Activated naive CD4-positive, alpha-beta T cell treated with Interleukin-2 at 50 U/mL for 16 hours (primary cell): ENCODE results near the gene GLOD5.

ENCODE experiments used
- DNase-seq: peaks from one replicate; pipeline ENCODE4 v3.0.0-alpha.2; 2020

The GLOD5 gene

DNA sequence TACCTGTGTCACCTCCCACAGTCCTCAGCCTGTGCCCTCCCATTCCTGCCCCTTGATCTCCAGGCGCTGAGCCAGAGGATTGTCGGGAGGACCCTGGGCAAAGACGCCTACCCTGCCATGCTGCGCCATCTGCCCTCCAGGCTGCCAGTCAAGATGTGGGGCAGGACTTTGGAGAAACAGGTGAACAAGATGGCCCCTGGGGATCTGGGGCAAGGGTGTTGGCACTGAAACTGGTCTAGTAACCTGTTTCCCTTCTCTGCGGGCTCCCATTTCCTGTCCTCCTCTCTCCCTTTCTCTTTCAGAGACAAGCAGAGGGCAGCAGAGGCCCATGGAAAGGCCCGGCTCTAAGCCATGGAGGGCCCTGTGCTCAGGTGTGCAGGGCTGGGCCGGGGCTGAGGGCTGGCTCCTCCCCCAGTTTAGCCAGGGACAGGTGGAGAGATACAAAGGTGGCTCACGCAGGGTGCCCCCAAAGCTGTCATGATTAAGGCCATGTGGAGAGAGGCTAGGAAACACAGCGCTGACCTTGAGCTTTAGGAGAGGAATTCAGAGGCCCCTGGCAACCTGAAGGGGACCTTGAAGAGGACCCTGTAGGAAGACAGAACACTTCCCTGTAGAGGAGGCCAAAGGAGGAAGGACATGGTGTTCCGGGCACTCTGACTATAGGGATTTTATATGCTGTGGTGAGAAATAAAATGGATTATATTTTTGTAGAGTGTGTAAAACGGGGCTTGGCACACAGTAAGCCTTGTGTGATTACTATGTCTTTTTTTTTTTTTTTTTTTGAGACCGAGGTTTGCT, at the start of gene GLOD5:
GLOD5 (plus strand) TSS at position 74 of the 798 bp plus-strand sequence; CDS start at position 118, 44 bp downstream.
- no peak for DNase-seq

DNA sequence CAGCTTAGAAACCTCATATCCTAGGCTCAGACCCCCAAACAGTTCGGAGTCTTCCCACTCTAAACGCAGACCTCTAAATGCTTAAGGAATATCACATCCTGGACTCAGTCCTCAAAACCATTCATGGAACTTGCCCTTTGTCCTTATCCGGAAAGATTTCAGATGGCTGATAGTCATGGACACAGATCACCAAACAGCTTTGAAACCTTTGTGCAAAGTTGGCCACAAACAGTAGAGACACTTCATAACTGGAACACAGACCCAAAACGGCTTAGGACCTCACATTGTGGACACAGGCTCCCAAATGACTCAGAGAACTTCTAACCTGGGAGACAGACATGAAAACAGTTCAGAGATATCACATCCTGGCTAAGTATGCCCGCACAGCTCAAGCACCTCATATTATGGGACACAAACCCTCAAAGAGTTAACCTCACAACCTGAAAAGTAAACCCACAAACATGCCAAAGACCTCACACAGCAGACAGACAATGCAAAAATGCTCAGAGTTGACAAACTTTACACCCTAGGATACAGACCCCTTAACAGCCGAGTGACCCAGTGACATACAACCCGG, 49.5 kb upstream of the GLOD5 start:
- no peak for DNase-seq

DNA sequence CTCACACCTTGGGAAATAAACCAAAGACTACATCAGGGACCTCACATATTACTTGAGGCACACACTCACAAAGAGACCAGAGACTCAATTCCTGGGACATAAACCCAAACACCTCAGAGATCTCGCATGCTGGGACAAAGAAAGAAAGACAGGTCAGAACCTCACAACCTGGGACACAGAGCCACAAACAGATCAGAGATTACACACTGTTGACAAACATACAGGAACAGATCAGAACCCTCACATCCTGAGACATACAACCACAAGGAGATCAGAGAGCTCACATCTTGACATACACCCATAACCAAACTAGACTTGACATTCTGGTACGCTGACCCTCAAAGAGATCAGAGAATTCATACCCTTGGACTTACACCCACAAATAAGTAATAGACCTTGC, 47.7 kb upstream of the GLOD5 start:
- no peak for DNase-seq

DNA sequence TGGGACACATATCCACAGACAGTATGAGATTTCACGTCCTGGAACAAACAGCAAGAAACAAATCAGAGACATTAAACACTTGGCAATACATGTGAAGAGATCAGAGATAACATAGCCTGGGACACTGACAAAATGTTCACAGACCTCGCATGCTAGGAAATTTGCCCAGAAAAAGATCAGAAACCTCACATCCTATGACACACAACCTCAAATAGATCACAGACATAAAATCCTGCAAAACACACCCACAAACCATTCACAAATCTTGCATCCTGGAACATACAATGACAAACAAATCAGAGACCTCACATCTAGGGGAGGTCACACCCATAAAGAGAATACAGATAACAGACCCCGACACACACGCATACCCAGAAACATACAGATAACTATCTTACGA, 47.0 kb upstream of the GLOD5 start:
- DNase-seq: no peak

DNA sequence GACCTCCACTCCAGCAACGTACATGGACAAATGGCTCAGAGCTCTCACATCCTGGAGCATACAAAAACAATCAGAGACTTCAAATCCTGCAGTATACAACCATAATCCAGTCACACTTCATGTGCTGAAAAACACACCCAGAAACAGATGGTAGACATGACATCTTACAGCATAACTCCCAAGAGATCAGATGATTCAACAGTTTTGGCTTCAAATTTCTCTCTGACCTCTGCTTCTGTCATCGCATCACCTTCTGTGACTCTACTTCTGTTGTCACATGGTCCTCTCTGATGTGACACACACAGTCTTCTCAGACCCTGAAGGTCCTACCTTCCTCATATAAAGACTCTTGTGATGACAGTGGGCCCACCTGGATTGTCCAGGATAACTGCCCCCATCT, 46.5 kb upstream of the GLOD5 start:
- DNase-seq: no peak

DNA sequence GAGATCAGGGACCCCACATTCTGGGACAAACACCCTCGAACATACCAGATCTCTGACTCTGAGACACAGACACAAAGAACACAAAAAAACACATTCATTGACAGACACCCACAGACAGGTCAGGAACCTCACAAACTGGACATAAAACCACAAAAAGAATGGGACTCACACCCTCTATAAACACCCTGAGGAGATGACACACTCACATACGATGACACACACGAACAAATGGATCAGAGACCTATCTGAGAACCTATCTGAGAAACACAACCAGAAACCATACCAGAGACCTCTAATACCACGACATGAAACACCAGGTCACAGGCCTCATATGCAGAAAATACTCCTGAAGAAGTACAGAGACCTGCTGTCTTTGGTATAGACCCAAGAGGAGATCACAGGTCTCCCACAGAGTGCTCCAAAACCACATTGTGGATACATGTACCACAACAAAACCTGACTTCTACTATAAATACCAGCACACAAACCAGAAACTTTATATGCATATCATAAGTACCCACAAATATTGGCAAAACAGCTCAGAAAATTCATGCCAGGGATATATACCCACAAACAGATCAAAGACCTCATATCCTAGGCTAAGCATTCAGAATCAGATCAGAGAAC, 45.6 kb upstream of the GLOD5 start:
- no peak for DNase-seq

DNA sequence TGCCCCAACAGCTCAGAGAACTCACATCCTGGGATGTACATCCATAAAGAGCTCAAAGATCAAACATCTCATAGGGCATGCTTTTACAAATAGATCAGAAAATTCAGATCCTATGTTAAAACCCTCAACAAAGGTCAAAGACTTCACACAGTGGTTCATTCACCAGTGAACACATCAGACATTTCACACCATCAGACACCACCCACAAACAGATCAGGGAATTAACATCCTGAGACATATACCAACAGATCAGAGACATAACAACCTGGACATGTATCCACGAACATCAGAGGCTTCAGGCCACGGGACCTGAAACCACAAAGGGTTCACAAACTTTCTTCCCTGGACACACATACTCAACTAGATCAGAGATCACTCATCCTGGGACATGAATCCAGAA, 41.6 kb upstream of the GLOD5 start:
- no peak for DNase-seq

DNA sequence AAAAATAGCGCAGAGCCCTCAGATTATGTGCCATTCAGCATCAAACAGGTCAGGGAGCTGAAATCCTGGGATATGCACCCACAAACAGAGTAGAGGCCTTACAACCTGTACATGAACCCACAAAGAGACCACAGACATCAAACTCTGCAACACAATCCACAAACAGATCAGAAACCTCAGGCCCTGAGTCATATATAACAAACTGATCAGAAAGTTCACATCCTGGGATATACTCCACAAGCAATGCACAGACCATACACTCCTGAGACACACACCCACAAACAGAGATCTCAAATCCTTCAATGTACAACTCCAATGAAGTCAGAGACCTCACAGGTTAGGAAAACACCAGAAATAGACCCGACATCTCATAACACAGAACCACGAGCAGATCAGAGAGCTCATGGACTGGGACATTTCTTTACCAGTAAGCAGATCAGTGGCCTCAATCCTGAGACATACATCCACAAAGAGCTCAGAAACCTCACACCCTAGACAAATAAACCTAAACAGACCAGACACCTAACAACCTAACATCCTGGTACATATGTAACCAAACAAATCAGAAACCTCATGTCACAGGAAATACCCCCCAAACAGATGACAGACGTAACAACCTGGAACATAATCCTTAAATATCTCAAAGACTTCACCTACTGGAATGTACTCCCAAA, 40.8 kb upstream of the GLOD5 start:
- no peak for DNase-seq

DNA sequence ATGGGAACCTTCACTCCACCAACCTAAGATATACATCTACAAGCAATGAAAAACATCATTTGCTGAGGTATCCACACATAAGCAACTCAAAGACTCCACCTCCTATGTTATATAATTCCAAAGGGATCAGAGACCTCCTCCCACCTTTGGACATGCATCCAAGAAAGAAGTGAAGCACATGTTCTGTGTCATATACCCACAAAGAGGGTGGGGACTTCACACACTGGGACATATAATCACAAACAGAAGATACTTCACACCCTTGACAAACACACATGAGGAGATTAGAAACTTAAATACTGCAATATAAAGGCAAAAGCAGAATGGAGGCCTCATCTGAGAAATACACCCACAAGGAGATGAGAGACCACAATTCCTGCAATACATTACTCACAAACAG, 39.6 kb upstream of the GLOD5 start:
- no peak for DNase-seq

DNA sequence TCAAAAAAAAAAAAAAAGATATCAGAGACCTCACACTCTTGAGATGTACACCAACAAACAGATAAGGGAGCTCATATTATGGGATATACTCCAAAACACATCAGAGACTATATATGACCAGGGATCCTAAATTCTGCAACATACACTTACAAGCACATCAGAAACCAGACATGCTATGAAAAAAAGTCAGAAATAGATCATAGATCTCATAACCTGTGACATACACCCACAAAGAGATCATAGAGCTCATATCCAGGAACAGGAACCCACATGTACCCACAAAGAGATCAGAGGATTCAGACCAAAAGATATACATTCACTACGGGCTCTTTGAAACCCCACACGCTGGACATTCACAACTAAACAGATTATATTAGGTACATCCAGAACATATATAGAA, 35.0 kb upstream of the GLOD5 start:
- no peak for DNase-seq

DNA sequence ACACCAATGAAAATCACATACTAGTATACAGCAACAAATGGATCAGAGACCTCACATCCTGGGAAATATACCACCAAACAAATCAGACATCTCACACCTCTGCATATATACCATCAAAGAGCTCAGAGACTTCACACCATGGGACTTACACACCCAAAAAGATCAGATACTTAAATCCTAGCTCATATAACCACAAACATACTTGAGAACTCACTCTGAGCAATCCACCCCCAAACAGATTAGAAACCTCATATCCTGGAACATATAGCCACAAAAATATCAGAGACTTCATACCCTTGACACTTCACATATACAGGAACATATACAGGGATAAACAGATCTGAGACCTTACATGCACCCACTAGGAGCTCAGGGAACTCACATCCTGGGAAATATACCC, 32.9 kb upstream of the GLOD5 start:
- DNase-seq: no peak

DNA sequence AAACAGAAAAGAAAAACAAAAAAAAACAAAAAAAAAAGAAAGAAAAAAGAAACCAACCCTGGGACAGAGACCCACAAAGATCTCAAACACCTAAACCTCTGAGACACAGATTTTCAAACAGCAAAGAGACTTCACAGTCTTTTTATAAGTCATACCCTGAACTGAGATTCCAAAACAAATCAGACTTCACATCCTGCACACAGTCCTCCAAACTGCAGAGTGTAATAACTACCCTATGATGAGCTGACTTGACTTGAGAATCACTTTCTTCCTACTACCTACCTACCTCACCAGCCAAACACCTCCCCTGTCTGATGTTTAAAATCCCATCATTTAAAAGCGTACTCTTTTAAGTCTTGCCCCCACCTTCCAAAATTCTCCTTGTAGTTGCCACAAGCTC, 25.2 kb upstream of the GLOD5 start:
- DNase-seq: no peak

DNA sequence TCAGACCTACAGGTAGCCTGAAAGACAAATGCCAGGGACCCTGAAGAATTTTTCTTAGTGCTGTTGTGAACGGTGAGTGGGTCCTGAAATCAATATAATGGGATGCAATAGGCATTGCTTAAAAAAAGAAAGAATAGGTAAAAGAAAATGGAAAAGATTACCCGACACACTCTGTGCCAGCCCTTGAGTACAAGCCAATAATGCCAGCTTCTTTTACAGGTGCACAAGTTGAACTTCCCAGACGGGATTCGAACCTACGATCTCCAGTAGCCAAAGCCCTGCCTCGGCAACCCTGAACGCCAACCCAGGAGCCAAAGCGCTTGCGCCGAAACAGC, 24.7 kb upstream of the GLOD5 start:
- DNase-seq: no peak

DNA sequence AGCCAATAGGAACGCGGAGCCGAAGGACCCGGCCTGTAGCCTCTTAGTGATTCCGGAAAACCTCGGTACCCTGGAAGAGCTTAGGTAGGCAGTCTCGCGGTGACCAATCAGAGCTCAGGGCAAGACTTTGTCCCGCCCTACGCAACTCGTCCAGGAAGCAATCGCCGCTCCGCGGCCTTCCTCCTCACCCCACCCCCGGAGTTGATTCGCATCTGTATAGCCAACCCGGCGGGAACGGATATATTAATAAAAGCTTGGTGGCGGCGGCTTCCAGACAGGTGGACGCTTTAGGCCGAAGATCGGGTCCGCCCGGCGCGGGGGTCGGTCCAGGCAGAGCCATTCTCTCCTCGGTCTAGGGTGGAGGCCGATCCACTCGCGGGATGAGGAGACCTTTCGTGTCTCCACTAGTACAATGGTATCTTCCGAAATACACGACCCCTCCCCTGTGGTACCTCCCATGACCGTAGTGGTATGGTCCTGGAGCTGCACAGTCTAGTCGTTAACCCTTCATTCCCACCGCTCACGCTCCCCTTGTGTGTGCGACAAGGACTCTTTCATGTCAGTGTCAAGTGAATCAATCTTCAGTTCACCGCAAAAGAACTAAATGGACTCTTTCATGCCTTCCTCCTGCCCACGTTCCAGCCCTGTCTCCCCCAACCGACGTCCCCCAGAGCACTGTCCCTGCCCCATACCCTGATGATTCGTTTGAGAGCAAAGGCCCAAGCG, 24.2 kb upstream of the GLOD5 start:
- peak; percentile 87 for DNase-seq

DNA sequence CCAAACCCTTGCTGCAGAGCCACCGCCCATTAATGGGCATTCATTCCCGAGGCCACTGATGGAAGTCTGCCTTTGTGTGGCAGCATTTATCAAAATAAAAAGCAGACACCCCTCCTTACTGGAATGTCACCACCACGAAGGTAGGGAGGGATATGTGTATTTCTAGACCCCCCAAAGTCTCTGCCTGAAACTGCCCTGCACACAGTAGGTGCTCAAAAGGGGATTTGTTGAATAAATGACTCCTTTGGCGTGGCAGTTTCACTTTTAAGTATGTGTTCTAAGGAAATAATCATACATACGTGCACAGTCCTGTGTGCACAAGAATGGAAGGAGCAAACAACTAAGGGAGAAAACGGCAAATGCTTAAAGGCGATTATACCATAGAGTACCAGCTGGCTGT, 23.6 kb upstream of the GLOD5 start:
- no peak for DNase-seq

DNA sequence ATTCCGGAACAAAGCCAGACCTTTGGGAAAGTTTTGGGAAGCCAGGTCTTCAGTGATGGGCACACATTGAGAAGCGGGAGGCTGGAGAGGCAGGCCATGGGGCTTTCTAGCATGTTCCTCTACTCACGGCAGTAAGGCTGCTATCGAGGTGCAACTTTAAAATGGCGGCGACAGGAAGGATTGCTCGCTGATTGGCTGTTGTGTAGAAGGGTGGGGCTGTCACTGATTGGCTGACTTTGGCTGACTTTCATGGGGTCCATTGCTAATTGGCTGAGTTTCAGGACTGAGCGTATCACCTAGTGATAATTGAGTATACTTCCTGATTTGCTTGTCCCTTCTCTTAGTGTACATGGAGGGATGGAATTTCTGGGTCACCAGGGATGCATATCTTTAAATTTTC, 19.7 kb upstream of the GLOD5 start:
- DNase-seq: no peak

DNA sequence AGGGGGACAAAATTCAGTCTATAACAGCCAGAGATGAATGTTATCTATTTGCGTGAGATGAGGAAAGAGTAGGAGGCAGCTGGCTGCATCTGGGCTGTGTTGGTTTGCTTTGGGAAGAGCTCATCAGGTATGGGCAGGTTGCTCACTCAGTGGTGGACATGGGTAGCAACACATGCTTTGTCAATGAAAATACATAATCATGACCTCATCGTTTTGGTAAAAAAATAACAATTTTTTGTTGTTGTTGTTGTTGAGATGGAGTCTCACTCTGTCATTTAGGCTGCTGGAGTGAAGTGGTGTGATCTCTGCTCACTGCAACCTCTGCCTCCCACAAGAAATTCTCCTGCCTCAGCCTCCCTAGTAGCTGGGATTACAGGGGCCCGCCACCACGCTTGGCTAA, 16.3 kb upstream of the GLOD5 start:
- DNase-seq: no peak

DNA sequence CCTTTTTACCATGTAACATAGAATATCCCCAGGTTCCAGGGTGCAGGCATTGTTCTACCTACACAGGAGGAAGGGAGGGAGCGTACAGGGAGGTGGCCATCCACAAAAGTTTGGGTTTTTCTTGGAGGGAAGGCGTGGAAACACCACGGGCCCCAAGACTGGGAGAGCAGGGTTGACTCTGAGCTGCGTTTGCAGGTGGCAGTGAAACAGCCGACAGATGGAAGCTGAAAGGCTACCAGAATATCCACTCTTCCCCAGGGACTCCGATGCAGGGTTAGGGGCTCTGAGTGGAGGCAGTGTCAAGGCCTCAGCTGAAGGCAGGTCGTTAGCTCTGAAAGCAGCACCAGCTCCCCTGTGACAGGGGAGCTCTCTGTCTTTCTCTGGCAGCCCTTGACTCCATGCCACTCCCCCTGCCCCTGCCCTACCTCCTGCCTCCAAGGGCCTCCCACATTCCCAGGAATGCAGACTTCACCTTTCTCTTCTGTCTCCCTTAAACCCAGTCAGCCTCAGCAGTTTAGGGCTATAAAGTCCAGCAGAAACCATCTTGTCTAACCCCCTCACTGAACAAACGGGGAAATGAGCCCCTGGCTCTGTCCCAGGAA, 14.0 kb upstream of the GLOD5 start:
- no peak for DNase-seq

DNA sequence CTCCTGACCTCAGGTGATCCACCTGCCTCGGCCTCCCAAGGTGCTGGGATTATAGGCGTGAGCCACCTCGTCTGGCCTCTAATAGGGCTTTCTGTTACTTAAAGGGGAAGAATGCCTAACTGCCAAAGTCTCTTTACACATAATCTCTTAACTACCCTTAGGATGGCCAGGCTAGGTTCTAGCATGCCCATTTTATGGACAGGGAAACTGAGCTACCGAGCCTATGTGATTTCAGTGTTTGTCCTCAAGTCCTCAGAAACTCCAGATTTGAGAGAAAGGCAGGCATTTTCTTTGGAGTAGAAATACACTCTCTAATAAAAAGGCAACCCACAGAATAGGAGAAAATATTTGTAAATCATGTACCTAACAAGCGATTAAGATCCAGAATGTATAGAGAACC, 12.4 kb upstream of the GLOD5 start:
- no peak for DNase-seq

DNA sequence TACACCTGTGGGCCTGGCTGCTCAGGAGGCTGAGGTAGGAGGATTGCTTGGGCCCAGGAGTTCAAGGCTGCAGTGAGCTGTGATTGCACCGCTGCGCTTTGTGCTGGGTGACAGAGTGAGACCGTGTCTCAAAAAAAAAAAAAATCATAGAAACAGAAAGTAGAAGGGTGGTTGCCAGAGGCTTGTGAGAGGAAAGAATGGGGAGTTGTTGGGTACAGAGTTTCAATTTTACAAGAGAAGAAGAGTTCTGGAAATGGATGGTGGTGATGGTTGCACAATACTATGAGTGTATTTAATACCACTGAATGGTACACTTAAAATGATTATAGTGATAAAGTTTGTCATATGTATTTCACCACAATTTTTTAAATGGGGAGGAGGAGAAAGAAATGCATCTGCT, 10.2 kb upstream of the GLOD5 start:
- no peak for DNase-seq

DNA sequence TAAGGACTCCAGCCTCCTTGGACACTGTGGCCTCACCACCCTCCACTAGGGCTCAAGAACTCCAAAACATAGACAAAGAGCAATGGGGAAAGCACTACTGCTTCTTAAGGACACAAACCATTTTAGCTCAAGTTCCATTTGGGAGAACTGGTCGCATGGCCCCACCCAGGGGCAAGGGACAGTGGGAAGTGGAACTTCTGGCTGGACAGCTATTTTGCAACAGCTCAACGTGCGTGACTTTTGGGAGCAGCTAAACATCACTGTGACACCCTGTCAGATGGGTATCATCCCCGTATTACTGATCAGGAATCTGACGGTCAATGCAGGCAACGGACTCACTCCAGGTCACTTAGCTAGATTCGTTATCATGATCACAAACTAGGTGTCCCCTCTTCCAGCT, 9.0 kb upstream of the GLOD5 start:
- DNase-seq: no peak

DNA sequence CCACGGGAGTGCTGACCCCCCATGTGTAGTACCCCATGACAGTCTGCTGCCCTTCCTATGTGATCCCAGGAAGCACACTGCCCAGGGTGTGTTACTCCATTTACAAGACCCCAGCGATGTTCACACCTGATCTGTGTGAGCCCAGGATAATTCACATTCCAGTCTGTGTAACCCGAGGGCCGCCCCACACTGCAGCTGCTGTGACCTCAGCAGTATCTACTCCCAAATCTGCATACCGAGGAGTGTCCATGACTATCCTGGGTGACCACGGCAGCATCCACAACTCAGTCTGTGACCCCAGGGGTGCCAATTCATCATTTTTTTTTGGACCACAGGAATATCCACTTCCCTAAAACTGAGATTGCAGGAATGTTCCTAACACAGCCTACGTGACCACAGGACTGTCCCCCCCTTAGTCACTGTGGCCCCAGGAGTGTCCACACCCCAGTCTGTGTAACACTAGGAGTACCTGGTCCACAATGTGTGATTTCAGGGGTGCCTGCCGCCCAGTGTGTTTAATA, 7.8 kb upstream of the GLOD5 start:
- no peak for DNase-seq

DNA sequence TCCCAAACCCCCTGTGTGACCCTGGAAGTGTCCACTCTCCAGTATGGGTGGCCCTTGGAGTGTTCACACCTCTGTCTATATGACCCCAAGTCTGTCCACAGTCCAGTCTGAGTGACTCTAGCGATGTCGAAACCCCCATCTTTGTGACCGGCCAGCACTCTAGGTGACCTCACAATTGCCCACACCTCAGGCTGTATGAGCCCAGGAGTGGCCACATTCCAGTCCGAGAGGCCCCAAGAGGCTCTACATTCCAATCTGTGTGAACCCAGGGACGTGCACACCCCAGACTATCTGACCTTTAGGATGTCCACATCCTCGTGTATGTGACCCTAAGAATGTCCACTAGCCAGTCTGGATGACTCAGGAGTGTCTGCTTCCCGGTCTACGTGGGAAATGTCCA, 7.3 kb upstream of the GLOD5 start:
- no peak for DNase-seq
